WTC11 (cell line): ENCODE data around the gene NPAT. TPM values are rescaled to one million over a fixed set of nuclear protein-coding genes. Genes with fewer than 3 reads are reported as not detected.

ENCODE experiments used
- ATAC-seq: fragments of 200-7000 bp; cut with Tn5 transposase; 2 replicates; pipeline ENCODE4 v1.10.0; 2021; ENCODE audit warnings: mild to moderate bottlenecking, moderate library complexity
- CTCF ChIA-PET: fragments of 300-600 bp; sonication (Branson Sonifier 250); formaldehyde crosslinking; loops from one replicate; lab custom pipeline; 2021; ENCODE audit warnings: antibody characterized with exemption; lab: Charles Lee
- POLR2A ChIA-PET: fragments of 350-600 bp; sonication (Branson Sonifier 250); formaldehyde crosslinking; loops from one replicate; lab custom pipeline; 2021; ENCODE audit warnings: antibody characterized with exemption; lab: Charles Lee
- DNase-seq: peaks from one replicate; pipeline ENCODE4 v3.0.0; 2021; ENCODE audit warnings: low spot score
- H3K27ac Mint-ChIP-seq: 2 replicates; pipeline ENCODE4 v1.8.0; 2021; ENCODE audit warnings: mixed read lengths
- H3K27me3 Mint-ChIP-seq: 2 replicates; pipeline ENCODE4 v1.8.0; 2021; ENCODE audit warnings: low read depth, mild to moderate bottlenecking, moderate library complexity, mixed read lengths
- H3K36me3 Mint-ChIP-seq: 2 replicates; pipeline ENCODE4 v1.8.0; 2021; ENCODE audit warnings: mixed read lengths
- H3K4me1 Mint-ChIP-seq: 2 replicates; pipeline ENCODE4 v1.8.0; 2022; ENCODE audit warnings: mixed read lengths
- H3K4me3 Mint-ChIP-seq: 2 replicates; pipeline ENCODE4 v1.8.0; 2021; ENCODE audit warnings: mild to moderate bottlenecking, moderate library complexity, mixed read lengths
- H3K9me3 Mint-ChIP-seq: 2 replicates; pipeline ENCODE4 v1.8.0; 2021; ENCODE audit warnings: mixed read lengths
- E2F5 ChIP-seq: sonication (generic); formaldehyde crosslinking; IDR thresholded peaks from 2 replicates; pipeline ENCODE4 v1.8.1; 2022; ENCODE audit warnings: mild to moderate bottlenecking, moderate library complexity, missing genetic modification reagents
- FOXJ3 ChIP-seq: sonication (generic); formaldehyde crosslinking; IDR thresholded peaks from 2 replicates; pipeline ENCODE4 v1.9.0; 2021; ENCODE audit warnings: missing genetic modification reagents, mild to moderate bottlenecking, borderline replicate concordance
- HMGA2 ChIP-seq: fragments of 250-450 bp; sonication (Bioruptor Pico); IDR thresholded peaks from 2 replicates; pipeline ENCODE4 v1.4.0; 2021; ENCODE audit warnings: mild to moderate bottlenecking, moderate library complexity
- JUN ChIP-seq: sonication (generic); formaldehyde crosslinking; IDR thresholded peaks from 2 replicates; pipeline ENCODE4 v1.8.0; 2023; ENCODE audit warnings: mild to moderate bottlenecking, missing genetic modification reagents
- MXD4 ChIP-seq: fragments of 250-450 bp; sonication (Bioruptor Pico); IDR thresholded peaks from 2 replicates; pipeline ENCODE4 v1.8.0; 2021; ENCODE audit warnings: mild to moderate bottlenecking, moderate library complexity, borderline replicate concordance
- PRDM15 ChIP-seq: sonication (generic); formaldehyde crosslinking; IDR thresholded peaks from 2 replicates; pipeline ENCODE4 v1.8.0; 2022; ENCODE audit warnings: missing genetic modification reagents
- PREB ChIP-seq: sonication (generic); formaldehyde crosslinking; IDR thresholded peaks from 2 replicates; pipeline ENCODE4 v1.8.1; 2022; ENCODE audit warnings: mild to moderate bottlenecking, missing genetic modification reagents, moderate library complexity, borderline replicate concordance
- TCF7 ChIP-seq: sonication (generic); formaldehyde crosslinking; IDR thresholded peaks from 2 replicates; pipeline ENCODE4 v1.8.0; 2022; ENCODE audit warnings: mild to moderate bottlenecking, low read depth, missing genetic modification reagents, moderate library complexity
- ZBTB21 ChIP-seq: sonication (generic); formaldehyde crosslinking; IDR thresholded peaks from 2 replicates; pipeline ENCODE4 v1.8.1; 2023; ENCODE audit warnings: mild to moderate bottlenecking, missing genetic modification reagents, borderline replicate concordance
- ZBTB43 ChIP-seq: sonication (generic); formaldehyde crosslinking; IDR thresholded peaks from 2 replicates; pipeline ENCODE4 v1.8.1; 2023; ENCODE audit warnings: mild to moderate bottlenecking, missing genetic modification reagents
- ZNF138 ChIP-seq: sonication (generic); formaldehyde crosslinking; conservative IDR thresholded peaks from 2 replicates; pipeline ENCODE4 v1.8.1; 2022; ENCODE audit warnings: mild to moderate bottlenecking, moderate library complexity, missing genetic modification reagents
- ZNF232 ChIP-seq: sonication (generic); formaldehyde crosslinking; IDR thresholded peaks from 2 replicates; pipeline ENCODE4 v1.8.0; 2022; ENCODE audit warnings: mild to moderate bottlenecking, missing genetic modification reagents
- ZNF263 ChIP-seq: sonication (generic); formaldehyde crosslinking; IDR thresholded peaks from 2 replicates; pipeline ENCODE4 v1.8.1; 2022; ENCODE audit warnings: low read depth, mild to moderate bottlenecking, moderate library complexity, missing genetic modification reagents
- ZNF281 ChIP-seq: sonication (generic); formaldehyde crosslinking; IDR thresholded peaks from 2 replicates; pipeline ENCODE4 v1.8.0; 2023; ENCODE audit warnings: mild to moderate bottlenecking, missing genetic modification reagents
- ZNF512 ChIP-seq: sonication (generic); formaldehyde crosslinking; IDR thresholded peaks from 2 replicates; pipeline ENCODE4 v1.8.1; 2022; ENCODE audit warnings: missing genetic modification reagents, borderline replicate concordance
- total RNA-seq: library from RNA; stranded (reverse); gene quantifications from 3 replicates; pipeline ENCODE4 v1.2.3, GENCODE V29; 2021
- TF ChIP-seq, protein P1 (sequence below): sonication (generic); formaldehyde crosslinking; IDR thresholded peaks from 2 replicates; pipeline ENCODE4 v1.8.1; 2022; ENCODE audit warnings: low read depth, mild to moderate bottlenecking, moderate library complexity, missing genetic modification reagents, borderline replicate concordance

The NPAT gene
- total RNA-seq, 1 experiment from 2014 or later, result 17.2 TPM

- peaks cover 30% of the 10 kb centered on the region for H3K4me1 Mint-ChIP-seq
- DNase-seq, result no peak
- H3K4me3 Mint-ChIP-seq, result no peak overlapping the region
- TF ChIP-seq ZNF281 (CRISPR knock-in tag) (no peak), FOXJ3 (CRISPR knock-in tag) (no peak), PRDM15 (CRISPR knock-in tag) (no peak), ZNF512 (no peak), ZNF138 (CRISPR knock-in tag) (no peak), ZNF263 (CRISPR knock-in tag) (no peak), TCF7 (CRISPR knock-in tag) (no peak)
- TF ChIP-seq, protein P1, sequence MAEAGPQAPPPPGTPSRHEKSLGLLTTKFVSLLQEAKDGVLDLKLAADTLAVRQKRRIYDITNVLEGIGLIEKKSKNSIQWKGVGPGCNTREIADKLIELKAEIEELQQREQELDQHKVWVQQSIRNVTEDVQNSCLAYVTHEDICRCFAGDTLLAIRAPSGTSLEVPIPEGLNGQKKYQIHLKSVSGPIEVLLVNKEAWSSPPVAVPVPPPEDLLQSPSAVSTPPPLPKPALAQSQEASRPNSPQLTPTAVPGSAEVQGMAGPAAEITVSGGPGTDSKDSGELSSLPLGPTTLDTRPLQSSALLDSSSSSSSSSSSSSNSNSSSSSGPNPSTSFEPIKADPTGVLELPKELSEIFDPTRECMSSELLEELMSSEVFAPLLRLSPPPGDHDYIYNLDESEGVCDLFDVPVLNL (CRISPR knock-in tag), result no peak
- H3K27me3 Mint-ChIP-seq, result no peaks in the 10 kb centered on the region
- ChIA-PET CTCF (no interaction called here), POLR2A (no interaction called here)
- H3K36me3 Mint-ChIP-seq, result peaks cover 42% of the 10 kb centered on the region
- H3K27ac Mint-ChIP-seq, result peak overlapping the region; percentile 80
- ATAC-seq, result peak; percentile 60
- H3K9me3 Mint-ChIP-seq, result peaks cover 7% of the 10 kb centered on the region
Measured at GRCh38 chr11:108199446-108200321, 22.8 kb downstream of the NPAT start.

GRCh38 chr11:108198833-108199232 is 23.6 kb downstream of the NPAT start:
- H3K36me3 Mint-ChIP-seq, result peaks cover 37% of the 10 kb centered on the region
- ChIA-PET CTCF (no interaction called here), POLR2A (no interaction called here)
- DNase-seq, result no peak
- H3K27me3 Mint-ChIP-seq, result no peaks in the 10 kb centered on the region
- H3K9me3 Mint-ChIP-seq, result 0 out of 2 replicates have a peak, but pooled peaks cover 2% of the 10 kb centered on the region
- H3K4me1 Mint-ChIP-seq, result peaks cover 24% of the 10 kb centered on the region
- peak overlapping the region; percentile 66; the same call in 1 of the 2 replicates for H3K27ac Mint-ChIP-seq
- no peak overlapping the region for H3K4me3 Mint-ChIP-seq
- ATAC-seq, result no peak; the same call in 1 of the 2 replicates
- TF ChIP-seq HMGA2 (CRISPR knock-in tag) (no peak), JUN (CRISPR knock-in tag) (no peak), ZBTB21 (CRISPR knock-in tag) (no peak), MXD4 (no peak), E2F5 (no peak), ZBTB43 (no peak), FOXJ3 (CRISPR knock-in tag) (no peak), ZNF232 (CRISPR knock-in tag) (no peak), ZNF512 (no peak), PREB (CRISPR knock-in tag) (no peak)
